Measurements from ENCODE around the gene EFNA2.

The EFNA2 gene

DNA sequence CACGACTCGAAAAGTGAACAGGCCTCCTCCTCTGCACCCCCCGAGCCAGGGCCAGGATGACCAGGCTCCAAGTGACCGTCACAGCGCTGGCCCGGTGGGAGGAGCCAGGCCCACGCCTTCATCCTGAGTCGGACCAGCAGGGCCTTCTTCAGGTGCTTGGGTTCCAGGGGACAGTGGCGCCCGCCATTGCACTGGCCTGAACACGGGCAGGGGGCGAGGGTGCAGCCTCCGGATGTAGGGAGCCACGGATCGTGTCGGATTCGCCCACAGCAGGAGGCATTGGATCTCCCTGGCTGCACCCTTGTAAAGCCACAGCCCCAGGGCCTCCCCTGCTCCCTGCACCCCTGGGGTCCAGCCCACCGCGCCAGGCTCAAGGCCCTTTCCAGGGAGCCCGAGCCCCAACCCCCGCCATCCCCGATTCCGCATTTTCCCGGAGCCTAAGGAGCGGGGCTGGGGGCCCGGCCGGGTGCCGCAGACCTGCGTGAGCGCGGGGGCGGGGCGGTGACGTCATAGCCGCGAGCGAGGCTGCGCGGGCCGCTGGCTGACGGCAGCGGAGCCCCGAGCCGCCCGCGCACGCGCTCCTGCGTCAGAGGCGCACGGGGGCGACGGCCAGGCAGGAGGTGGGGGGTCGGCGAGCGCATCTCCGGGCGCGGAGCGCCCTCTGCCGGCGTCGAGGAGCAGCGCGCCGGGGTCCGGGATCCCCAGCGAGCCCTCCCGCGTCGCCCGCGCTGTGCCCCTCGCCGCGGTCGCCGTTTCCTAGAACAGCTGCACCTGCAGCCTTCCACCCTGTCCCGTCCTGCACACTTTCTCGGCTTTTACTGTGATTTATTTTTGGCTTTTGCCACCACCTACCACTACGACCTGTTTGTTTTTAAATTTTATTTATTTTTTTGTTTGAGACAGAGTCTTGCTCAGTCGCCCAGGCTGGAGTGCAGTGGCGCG is 45.6 kb upstream of the EFNA2 start:
- TF ChIP-seq CTCF (IDR thresholded peaks at IDR 0.05; ENCODE audit: low read depth, low read length, missing control alignments), result peak; percentile 79
- DNase-seq (ENCODE audit: low read depth), result no peak
- H3K4me3 ChIP-seq (ENCODE audit: low read depth, low read length), result peak overlapping the region; percentile 39

- no peak for TF ChIP-seq CTCF (IDR thresholded peaks at IDR 0.05; ENCODE audit: low read depth, low read length, missing control alignments)
- peak overlapping the region; percentile 92 for H3K4me3 ChIP-seq (ENCODE audit: low read depth, low read length)
- no peak for DNase-seq (ENCODE audit: low read depth)
These were observed 44.7 kb upstream of the EFNA2 start for GRCh38 chr19:1240925-1241324.

DNA sequence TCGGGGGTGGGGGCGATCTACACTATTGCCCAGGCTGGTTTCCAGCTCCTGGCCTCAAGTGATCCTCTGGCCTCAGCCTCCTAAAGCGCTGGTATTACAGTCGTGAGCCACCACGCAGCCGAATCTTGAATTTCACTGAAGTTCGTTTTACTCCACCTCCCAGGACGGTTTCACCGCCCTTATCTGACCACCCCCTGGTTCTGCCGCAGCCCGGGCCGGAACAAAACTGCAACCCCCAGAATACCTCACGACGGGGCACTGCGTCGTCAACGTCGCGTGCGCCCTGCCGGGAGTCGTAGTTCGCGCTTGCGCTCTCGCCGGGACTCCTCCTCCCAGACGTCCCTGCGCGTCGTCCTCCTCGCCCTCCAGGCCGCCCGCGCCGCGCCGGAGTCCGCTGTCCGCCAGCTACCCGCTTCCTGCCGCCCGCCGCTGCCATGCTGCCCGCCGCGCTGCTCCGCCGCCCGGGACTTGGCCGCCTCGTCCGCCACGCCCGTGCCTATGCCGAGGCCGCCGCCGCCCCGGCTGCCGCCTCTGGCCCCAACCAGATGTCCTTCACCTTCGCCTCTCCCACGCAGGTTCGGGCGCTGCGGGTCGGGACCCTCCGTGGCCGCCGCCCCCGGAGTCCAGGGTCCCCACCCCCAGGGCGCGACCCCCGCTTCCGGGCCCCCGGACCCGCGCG is 44.1 kb upstream of the EFNA2 start, which contains the start of gene ATP5F1D:
ATP5F1D (plus strand) TSS at position 335 of the 679 bp plus-strand sequence; CDS start at position 435, 100 bp downstream.
- peak within 1 kb of the TSS; percentile 92 for H3K4me3 ChIP-seq (ENCODE audit: low read depth, low read length)
- peak; percentile 85 for DNase-seq (ENCODE audit: low read depth)
- TF ChIP-seq CTCF (IDR thresholded peaks at IDR 0.05; ENCODE audit: low read depth, low read length, missing control alignments), result no peak

- peak; percentile 97 for TF ChIP-seq CTCF (IDR thresholded peaks at IDR 0.05; ENCODE audit: low read depth, low read length, missing control alignments)
- DNase-seq (ENCODE audit: low read depth), result no peak
- peak overlapping the region; percentile 40 for H3K4me3 ChIP-seq (ENCODE audit: low read depth, low read length)
These were observed 41.6 kb upstream of the EFNA2 start for GRCh38 chr19:1243768-1244692.

DNA sequence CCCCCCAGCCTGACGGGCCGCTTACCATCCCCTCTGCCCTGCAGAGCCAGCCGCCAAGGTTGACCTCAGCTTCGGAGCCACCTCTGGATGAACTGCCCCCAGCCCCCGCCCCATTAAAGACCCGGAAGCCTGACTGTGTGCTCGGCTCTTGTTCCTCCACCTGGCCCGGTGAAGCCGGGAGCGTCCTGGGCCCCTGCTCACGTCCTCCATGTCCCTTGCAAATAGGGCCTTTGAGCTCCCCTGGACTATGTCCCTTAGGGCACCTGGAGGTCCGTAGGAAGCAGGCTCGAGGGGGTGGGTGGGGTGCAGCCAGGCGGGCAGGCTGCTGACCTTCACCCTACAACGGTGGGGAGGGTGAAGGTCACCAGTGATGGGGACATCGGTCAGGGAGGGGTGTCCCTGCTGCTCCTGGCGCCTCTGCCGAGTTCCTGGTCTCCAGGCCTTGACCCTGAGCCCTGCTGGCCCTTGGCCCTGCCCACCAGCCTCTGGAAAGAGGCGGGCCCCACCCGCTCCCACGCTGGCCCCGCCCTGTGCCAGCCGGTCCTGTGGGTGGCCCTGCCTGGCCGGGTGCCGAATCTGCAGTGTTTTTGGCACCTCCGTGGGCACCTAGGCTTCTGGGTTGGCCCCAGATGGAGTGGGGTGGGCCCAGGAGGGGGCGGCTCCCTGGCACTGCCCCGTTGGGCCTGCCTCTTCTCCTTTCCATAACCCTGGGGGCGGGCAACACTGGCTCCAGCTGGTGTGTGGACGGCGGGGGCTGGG is 40.8 kb upstream of the EFNA2 start:
- DNase-seq (ENCODE audit: low read depth), result no peak
- H3K4me3 ChIP-seq (ENCODE audit: low read depth, low read length), result peak overlapping the region; percentile 40
- TF ChIP-seq CTCF (IDR thresholded peaks at IDR 0.05; ENCODE audit: low read depth, low read length, missing control alignments), result no peak
